CD4-positive, alpha-beta memory T cell (primary cell): ENCODE measurements around the gene ZNF324. TPM values are rescaled to one million over a fixed set of nuclear protein-coding genes. Genes with fewer than 3 reads are reported as not detected.
A peak's percentile ranks its signal among the peaks of the same experiment; 100 is the strongest.

Experiments used
- CTCF ChIA-PET: fragments of 350-600 bp; sonication (Branson Sonifier 250); formaldehyde crosslinking; loops from one replicate; lab custom pipeline; 2021; ENCODE audit warnings: inconsistent platforms; ENCODE audit not compliant: partially characterized antibody; lab: Charles Lee
- POLR2A ChIA-PET: fragments of 350-600 bp; sonication (Branson Sonifier 250); formaldehyde crosslinking; loops from one replicate; lab custom pipeline; 2021; ENCODE audit not compliant: partially characterized antibody; lab: Charles Lee
- DNase-seq, 5 donors: peaks; one replicate each; pipeline versions ENCODE4 v3.0.0 to v3.0.0-alpha.2; 2020 to 2022; ENCODE audit warnings: mixed read lengths in 1 of 5
- H3K27ac ChIP-seq: one replicate; pipeline ENCODE4 v1.7.0; 2013; ENCODE audit warnings: low read depth, low read length
- H3K27me3 ChIP-seq: 2 replicates; pipeline ENCODE4 v1.7.0; 2013; ENCODE audit warnings: mild to moderate bottlenecking, low read length, moderate library complexity; ENCODE audit not compliant: insufficient read depth
- H3K36me3 ChIP-seq: 2 replicates; pipeline ENCODE4 v1.7.0; 2013; ENCODE audit warnings: mild to moderate bottlenecking, low read length, moderate library complexity; ENCODE audit not compliant: insufficient read depth
- H3K4me1 ChIP-seq: 2 replicates; pipeline ENCODE4 v1.7.0; 2013; ENCODE audit warnings: mild to moderate bottlenecking, low read length, moderate library complexity; ENCODE audit not compliant: insufficient read depth
- H3K4me3 ChIP-seq, 2 donors: one replicate each; pipeline ENCODE4 v1.7.0; 2013; ENCODE audit warnings: low read length in 2 of 2, mild to moderate bottlenecking in 1 of 2
- H3K9me3 ChIP-seq, 2 donors: one replicate each; pipeline ENCODE4 v1.7.0; 2013; ENCODE audit warnings: low read length in 2 of 2, control low read depth in 1 of 2; ENCODE audit not compliant: control insufficient read depth in 1 of 2
- H3K27ac Mint-ChIP-seq, 7 donors: one replicate each; pipeline ENCODE4 v1.8.0; 2020 to 2021; ENCODE audit warnings: mixed read lengths in 7 of 7, mild to moderate bottlenecking in 6 of 7, inconsistent platforms in 3 of 7, moderate library complexity in 3 of 7
- H3K27me3 Mint-ChIP-seq, 2 donors: one replicate each; pipeline ENCODE4 v1.8.0; 2020 to 2021; ENCODE audit warnings: mixed read lengths in 2 of 2
- H3K36me3 Mint-ChIP-seq, 2 donors: one replicate each; pipeline ENCODE4 v1.8.0; 2020 to 2021; ENCODE audit warnings: mixed read lengths in 2 of 2, inconsistent platforms in 1 of 2, mild to moderate bottlenecking in 1 of 2
- H3K4me1 Mint-ChIP-seq, 4 donors: one replicate each; pipeline ENCODE4 v1.8.0; 2020 to 2021; ENCODE audit warnings: mixed read lengths in 4 of 4, mild to moderate bottlenecking in 1 of 4
- H3K4me3 Mint-ChIP-seq, 8 donors: one replicate each; pipeline ENCODE4 v1.8.0; 2020 to 2021; ENCODE audit warnings: mixed read lengths in 8 of 8, mild to moderate bottlenecking in 7 of 8, moderate library complexity in 6 of 8, inconsistent platforms in 3 of 8
- H3K9me3 Mint-ChIP-seq, 8 donors: one replicate each; pipeline ENCODE4 v1.8.0; 2020 to 2021; ENCODE audit warnings: mixed read lengths in 8 of 8, mild to moderate bottlenecking in 5 of 8, inconsistent platforms in 3 of 8, moderate library complexity in 1 of 8
- intact Hi-C: fragments of 100-400 bp; cut with micrococcal nuclease; formaldehyde crosslinking; loops from one replicate; pipeline ENCODE4 v1.15.1; 2023
- polyA plus RNA-seq, 2 donors: library from polyadenylated mRNA; unstranded; fragments of 300-500 nt; fragmentation: Illumina TruSeq; gene quantifications; one replicate each; pipeline ENCODE4 v1.2.3, GENCODE V29; 2021
- total RNA-seq, 2 experiments: library from RNA; stranded (reverse); gene quantifications; one replicate each; pipeline ENCODE4 v1.2.3, GENCODE V29; 2021

Gene ZNF324
- total and polyA plus RNA-seq, 4 experiments from 2014 or later: 5.6 to 27.6 (median 22.3) TPM

DNA sequence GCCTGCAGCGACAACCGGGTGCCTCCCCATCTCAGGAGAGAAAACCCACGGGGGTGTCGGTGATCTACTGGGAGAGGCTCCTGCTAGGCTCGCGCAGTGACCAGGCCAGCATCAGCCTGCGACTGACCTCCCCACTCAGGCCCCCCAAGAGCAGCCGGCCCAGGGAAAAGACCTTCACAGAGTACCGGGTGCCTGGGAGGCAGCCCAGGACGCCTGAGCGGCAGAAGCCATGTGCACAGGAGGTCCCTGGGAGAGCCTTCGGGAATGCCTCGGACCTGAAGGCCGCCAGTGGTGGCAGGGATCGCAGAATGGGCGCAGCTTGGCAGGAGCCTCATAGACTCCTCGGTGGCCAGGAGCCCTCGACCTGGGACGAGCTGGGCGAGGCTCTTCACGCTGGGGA is 11.6 kb upstream of the ZNF324 start:
- POLR2A ChIA-PET: no interaction called here
- intact Hi-C loops: no loop called here
- H3K9me3 ChIP-seq: no peaks in the 10 kb centered on the region
- CTCF ChIA-PET: no interaction called here
- peaks cover 13 to 24% of the 10 kb centered on the region in 2 donors for H3K36me3 Mint-ChIP-seq
- H3K4me1 ChIP-seq: peaks cover 7% of the 10 kb centered on the region
- no peak overlapping the region for H3K4me3 ChIP-seq
- peaks cover 16 to 31% (median 21%) of the 10 kb centered on the region in 4 donors for H3K4me1 Mint-ChIP-seq
- DNase-seq: no peak
- H3K27ac Mint-ChIP-seq: no peak overlapping the region
- H3K9me3 Mint-ChIP-seq: peaks cover 0 to 3% (median 0%) of the 10 kb centered on the region in 8 donors
- no peak overlapping the region for H3K4me3 Mint-ChIP-seq
- no peak overlapping the region for H3K27ac ChIP-seq
- no peaks in the 10 kb centered on the region for H3K27me3 ChIP-seq
- peaks cover 0 to 3% of the 10 kb centered on the region in 2 donors for H3K27me3 Mint-ChIP-seq
- peaks cover 4% of the 10 kb centered on the region for H3K36me3 ChIP-seq

DNA sequence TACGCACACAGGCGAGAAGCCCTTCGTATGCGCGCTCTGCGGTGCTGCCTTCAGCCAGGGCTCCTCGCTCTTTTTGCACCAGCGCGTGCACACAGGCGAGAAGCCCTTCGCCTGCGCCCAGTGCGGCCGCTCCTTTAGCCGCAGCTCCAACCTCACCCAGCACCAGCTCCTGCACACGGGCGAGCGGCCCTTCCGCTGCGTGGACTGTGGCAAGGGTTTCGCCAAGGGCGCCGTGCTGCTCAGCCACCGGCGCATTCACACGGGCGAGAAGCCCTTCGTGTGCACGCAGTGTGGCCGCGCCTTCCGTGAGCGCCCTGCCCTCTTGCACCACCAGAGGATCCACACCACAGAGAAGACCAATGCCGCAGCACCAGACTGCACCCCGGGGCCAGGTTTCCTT is 10.8 kb upstream of the ZNF324 start:
- ChIA-PET CTCF (no interaction called here), POLR2A (no interaction called here)
- H3K27me3 Mint-ChIP-seq: peaks cover 0 to 2% of the 10 kb centered on the region in 2 donors
- no peak overlapping the region for H3K27ac Mint-ChIP-seq
- H3K4me3 ChIP-seq: no peak overlapping the region
- H3K27ac ChIP-seq: no peak overlapping the region
- H3K27me3 ChIP-seq: no peaks in the 10 kb centered on the region
- H3K36me3 ChIP-seq: peaks cover 4% of the 10 kb centered on the region
- no peak overlapping the region for H3K4me3 Mint-ChIP-seq
- peaks cover 0 to 1% (median 0%) of the 10 kb centered on the region in 8 donors for H3K9me3 Mint-ChIP-seq
- no peak for DNase-seq
- H3K36me3 Mint-ChIP-seq: peaks cover 13 to 23% of the 10 kb centered on the region in 2 donors
- H3K4me1 ChIP-seq: peaks cover 2% of the 10 kb centered on the region
- intact Hi-C loops: no loop called here
- peaks cover 11 to 24% (median 16%) of the 10 kb centered on the region in 4 donors for H3K4me1 Mint-ChIP-seq
- H3K9me3 ChIP-seq: no peaks in the 10 kb centered on the region

DNA sequence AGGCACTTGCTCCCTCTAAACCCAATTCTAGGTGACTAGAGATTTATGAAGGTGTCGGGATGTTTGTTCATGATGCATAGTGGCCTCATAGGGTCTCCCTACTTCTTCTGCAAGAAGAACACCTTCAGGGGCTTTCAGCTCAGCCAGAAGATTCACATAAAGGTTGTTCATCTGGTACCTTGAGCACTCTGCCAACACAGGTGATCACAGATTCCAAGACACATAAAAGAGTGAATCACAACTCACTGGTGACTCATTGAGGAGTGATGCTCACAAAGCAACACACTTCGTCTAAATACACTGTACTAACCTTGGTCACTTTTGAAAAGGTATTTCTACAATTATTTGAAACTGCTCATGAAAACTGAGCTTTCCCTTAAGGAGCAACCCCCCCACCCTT is 6.8 kb upstream of the ZNF324 start:
- Histone ChIP-seq H3K36me3 (peaks cover 4% of the 10 kb centered on the region), H3K9me3 (no peaks in the 10 kb centered on the region), H3K27ac (no peak overlapping the region), H3K27me3 (no peaks in the 10 kb centered on the region), H3K4me1 (no peaks in the 10 kb centered on the region), H3K4me3 (no peak overlapping the region)
- intact Hi-C loops: no loop called here
- H3K27ac Mint-ChIP-seq: no peak overlapping the region
- H3K27me3 Mint-ChIP-seq: peaks cover 0 to 1% of the 10 kb centered on the region in 2 donors
- CTCF ChIA-PET: no interaction called here
- H3K4me1 Mint-ChIP-seq: peaks cover 0 to 7% (median under 1%) of the 10 kb centered on the region in 4 donors
- POLR2A ChIA-PET: no interaction called here
- peaks cover 0 to 1% (median 0%) of the 10 kb centered on the region in 8 donors for H3K9me3 Mint-ChIP-seq
- no peak for DNase-seq
- H3K4me3 Mint-ChIP-seq: no peak overlapping the region
- peaks cover 8 to 9% of the 10 kb centered on the region in 2 donors for H3K36me3 Mint-ChIP-seq

DNA sequence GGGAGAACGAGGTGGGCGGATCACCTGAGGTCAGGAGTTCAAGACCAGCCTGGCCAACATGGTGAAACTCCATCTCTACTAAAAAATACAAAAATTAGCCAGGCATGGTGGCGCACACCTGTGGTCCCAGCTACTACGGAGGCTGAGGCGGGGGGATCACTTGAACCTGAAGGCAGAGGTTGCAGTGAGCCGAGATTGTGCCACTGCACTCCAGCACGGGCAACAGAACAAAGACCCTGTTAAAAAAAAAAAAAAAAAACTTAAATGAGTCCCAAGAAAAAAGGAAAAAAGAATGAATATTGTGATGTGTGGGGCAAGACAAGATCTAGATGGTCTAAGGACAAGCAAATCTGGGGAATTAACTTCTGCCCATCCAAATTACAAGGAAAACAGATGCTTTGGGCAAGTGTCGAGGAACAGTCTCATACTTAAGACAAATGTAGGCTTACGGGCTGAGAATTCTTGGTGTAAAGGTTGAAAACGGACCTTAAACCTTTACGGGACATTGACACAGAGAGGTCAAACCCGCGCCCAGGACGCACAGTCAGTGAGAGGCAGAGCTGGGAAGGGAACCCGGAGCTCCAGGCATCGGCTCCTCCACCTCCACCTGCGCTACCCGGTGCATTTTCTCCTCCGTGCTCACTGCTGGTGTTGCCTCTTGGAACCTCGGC is 656 bp upstream of the ZNF324 start:
- Histone ChIP-seq H3K4me1 (peaks cover 20% of the 10 kb centered on the region), H3K27ac (no peak overlapping the region), H3K4me3 (peak overlapping the region; percentile 47 to 83), H3K27me3 (no peaks in the 10 kb centered on the region), H3K9me3 (no peaks in the 10 kb centered on the region), H3K36me3 (peaks cover 4% of the 10 kb centered on the region)
- Mint-ChIP-seq H3K27me3 (peaks cover 0 to 1% of the 10 kb centered on the region in 2 donors), H3K36me3 (peaks cover 0 to 15% of the 10 kb centered on the region in 2 donors), H3K27ac (peak overlapping the region in 6 of 7 donors; percentile 31 to 92 (median 88)), H3K4me1 (peaks cover 14 to 32% (median 22%) of the 10 kb centered on the region in 4 donors), H3K9me3 (no peaks in the 10 kb centered on the region), H3K4me3 (peak overlapping the region; percentile 82 to 91 (median 87))
- ChIA-PET CTCF (no interaction called here), POLR2A (interaction anchor here (0.5 to 2.0 kb wide), 7 partner anchors 9 to 84 kb away, joined by 3 to 8 read pairs (median 5); partner anchors contain the start of genes TRIM28, ZBTB45, ZNF132 and ZNF324B)
- no peak for DNase-seq
- intact Hi-C loops: loop anchor here (1.0 to 2.0 kb wide), 6 partner anchors 9 to 283 kb away; partner anchors contain the start of genes ZNF132, ZNF274 and ZNF324B

DNA sequence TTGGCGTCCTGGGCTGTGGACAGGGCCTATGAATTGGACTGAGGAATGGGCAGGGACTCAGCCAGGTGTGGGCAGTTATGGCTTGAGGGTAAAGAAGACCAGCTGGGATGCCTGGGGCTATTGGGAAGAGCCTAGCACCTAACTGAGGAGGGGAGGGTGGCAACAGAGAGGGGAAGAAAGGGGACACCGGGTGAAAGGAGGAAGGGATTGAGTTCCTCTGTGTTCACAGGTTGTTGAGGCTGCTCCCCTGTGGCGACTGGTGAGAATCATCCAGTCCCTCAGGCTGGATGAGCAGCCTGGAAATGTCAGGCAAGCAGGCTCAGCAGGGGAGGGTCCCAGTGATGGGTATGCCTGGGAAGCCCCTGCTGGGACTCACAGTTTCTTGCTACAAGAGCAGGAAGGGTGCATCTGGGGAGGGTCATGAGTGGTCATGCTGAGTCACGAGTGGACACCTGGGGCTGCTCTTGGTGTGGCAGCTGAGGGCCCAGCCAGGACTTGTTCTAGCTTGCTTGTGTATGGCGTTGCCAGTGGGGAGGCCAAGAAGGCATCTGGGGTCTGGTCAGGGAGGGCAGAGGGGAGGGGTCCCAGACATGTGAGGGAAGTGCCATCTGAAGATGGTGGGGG is 1.4 kb downstream of the ZNF324 start:
- H3K9me3 ChIP-seq: no peaks in the 10 kb centered on the region
- H3K4me3 Mint-ChIP-seq: peak overlapping the region; percentile 80 to 91 (median 87)
- peaks cover 14 to 32% (median 22%) of the 10 kb centered on the region in 4 donors for H3K4me1 Mint-ChIP-seq
- intact Hi-C loops: no loop called here
- no peak overlapping the region for H3K27ac ChIP-seq
- peaks cover 4 to 26% of the 10 kb centered on the region in 2 donors for H3K36me3 Mint-ChIP-seq
- no peak for DNase-seq
- H3K27me3 Mint-ChIP-seq: peaks cover 0 to 1% of the 10 kb centered on the region in 2 donors
- CTCF ChIA-PET: no interaction called here
- POLR2A ChIA-PET: interaction anchor here (0.6 to 1.1 kb wide), 2 partner anchors 7 to 75 kb away, joined by 3 read pairs; partner anchors contain the start of gene ZNF446
- peak overlapping the region in 1 of 2 donors; percentile 9 for H3K4me3 ChIP-seq
- H3K4me1 ChIP-seq: peaks cover 20% of the 10 kb centered on the region
- peak overlapping the region; percentile 5 to 93 (median 85) for H3K27ac Mint-ChIP-seq
- H3K36me3 ChIP-seq: peaks cover 8% of the 10 kb centered on the region
- H3K9me3 Mint-ChIP-seq: no peaks in the 10 kb centered on the region
- no peaks in the 10 kb centered on the region for H3K27me3 ChIP-seq

DNA sequence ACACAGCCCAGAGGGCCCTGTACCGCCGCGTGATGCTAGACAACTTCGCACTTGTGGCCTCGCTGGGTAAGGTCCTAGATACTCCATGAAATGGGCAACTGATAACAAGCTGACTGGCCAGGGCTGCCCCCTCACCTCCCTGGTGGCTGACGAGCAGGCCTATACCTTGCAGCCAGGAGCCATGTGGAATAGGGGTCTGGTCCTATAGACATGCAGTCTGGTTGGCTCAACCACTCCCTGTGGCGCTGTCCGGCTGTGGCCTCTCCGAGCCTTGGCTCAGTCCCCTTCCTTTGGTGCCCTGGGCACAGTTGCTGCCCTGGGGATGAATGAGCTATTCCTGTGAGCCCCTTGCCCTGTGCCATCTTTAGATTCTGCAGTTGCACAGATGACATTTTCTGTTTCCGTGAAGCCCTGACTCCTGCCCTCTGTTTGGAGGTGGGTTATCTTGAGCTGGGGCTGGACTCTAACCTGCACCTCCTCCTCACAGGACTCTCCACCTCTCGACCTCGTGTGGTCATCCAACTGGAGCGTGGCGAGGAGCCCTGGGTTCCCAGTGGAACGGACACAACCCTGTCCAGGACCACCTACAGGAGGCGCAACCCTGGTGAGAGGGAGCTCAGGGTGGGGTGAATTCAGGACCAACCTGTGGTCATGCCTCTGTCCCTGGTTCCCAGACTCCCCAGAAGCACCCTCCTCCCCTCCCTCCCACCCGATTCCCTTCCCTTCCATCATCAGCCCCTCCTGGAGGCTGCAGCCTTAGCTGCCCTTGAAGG is 2.5 kb downstream of the ZNF324 start:
- no peak for DNase-seq
- POLR2A ChIA-PET: interaction anchor here (1.5 kb wide), 1 partner anchor 61 kb away, joined by 3 read pairs; the partner anchor contains the start of gene ZNF584
- peak overlapping the region in 4 of 8 donors; percentile 2 to 91 (median 66) for H3K4me3 Mint-ChIP-seq

More for the DNA sequence above, 2.5 kb downstream of the ZNF324 start:
- H3K27ac Mint-ChIP-seq: peak overlapping the region in 2 of 7 donors; percentile 80 to 83
- Histone ChIP-seq H3K9me3 (no peaks in the 10 kb centered on the region), H3K36me3 (peaks cover 8% of the 10 kb centered on the region), H3K27ac (no peak overlapping the region), H3K27me3 (no peaks in the 10 kb centered on the region), H3K4me3 (no peak overlapping the region), H3K4me1 (peaks cover 20% of the 10 kb centered on the region)
- peaks cover 4 to 26% of the 10 kb centered on the region in 2 donors for H3K36me3 Mint-ChIP-seq
- CTCF ChIA-PET: no interaction called here
- intact Hi-C loops: no loop called here
- H3K27me3 Mint-ChIP-seq: no peaks in the 10 kb centered on the region
- H3K4me1 Mint-ChIP-seq: peaks cover 13 to 39% (median 22%) of the 10 kb centered on the region in 4 donors
- H3K9me3 Mint-ChIP-seq: no peaks in the 10 kb centered on the region
